HEK293T (cell line): ENCODE measurements around the gene SLC40A1.

Experiments
- ARNT ChIP-seq: fragments of 450-650 bp; IDR thresholded peaks from 2 replicates; pipeline ENCODE4 v1.6.1; 2017; ENCODE audit warnings: mild to moderate bottlenecking
- CTBP1 ChIP-seq: fragments of 450-650 bp; IDR thresholded peaks from 2 replicates; pipeline ENCODE4 v1.6.1; 2016; ENCODE audit warnings: borderline replicate concordance
- PKNOX1 ChIP-seq: fragments of 450-650 bp; IDR thresholded peaks from 2 replicates; pipeline ENCODE4 v1.6.1; 2016

GRCh38 chr2:189625636-189626035 lies 45.0 kb upstream of the SLC40A1 start:
- TF ChIP-seq ARNT: no peak
- no peak for TF ChIP-seq PKNOX1
- no peak for TF ChIP-seq CTBP1
